ENCODE data around the gene SUPT5H.
"Not testable (repeated sequence)": the region's sequence is repeated elsewhere in the genome, so short reads cannot be mapped to it uniquely, and the experiment has no call there.

Gene SUPT5H

DNA sequence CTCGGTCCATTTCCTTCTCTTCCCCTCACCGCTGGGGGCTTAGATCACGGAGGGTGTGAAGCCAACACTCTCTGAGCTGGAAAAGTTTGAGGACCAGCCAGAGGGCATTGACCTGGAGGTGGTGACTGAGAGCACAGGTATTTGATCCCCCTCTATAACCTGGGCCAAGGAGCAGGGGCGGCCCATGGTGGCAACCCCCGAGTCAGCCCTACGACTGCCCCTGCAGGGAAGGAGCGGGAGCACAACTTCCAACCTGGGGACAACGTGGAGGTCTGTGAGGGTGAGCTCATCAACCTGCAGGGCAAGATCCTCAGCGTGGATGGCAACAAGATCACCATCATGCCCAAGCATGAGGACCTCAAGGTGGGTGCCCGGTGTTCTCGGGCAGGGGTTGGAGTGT is 23.7 kb downstream of the SUPT5H start:
- no peak for DNase-seq

- no peak for DNase-seq
Observed at GRCh38 chr19:39469567-39469966, 24.2 kb downstream of the SUPT5H start.

DNA sequence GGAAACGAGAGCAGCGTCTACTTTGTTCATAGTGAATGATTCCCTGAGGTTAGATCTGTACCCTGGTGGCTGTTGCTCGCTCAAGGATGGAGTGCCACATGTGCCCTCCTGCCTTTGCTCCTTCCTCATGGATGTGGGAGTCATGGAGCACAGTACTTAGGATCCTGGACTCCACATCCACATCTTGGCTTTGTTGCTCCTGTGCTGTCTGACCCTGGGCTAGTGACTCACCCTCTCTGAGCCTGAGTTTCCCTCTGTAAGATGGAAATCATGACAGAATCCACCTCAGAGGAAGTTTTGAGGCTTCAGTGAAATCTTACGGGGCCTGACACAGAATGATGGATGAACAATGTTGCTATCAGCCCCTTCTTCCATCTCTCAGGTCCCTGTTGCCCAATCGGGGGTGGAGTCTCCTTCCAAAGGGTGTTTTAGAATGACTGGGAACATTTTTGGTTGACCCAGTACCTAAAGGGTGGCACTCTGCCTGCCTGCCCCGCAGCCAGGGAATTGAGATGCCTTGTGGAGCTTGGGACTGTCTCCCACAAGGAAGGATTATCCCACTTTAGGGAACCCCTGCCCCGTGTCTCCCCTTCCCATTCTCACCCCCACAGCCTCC is 25.4 kb downstream of the SUPT5H start:
- no peak for DNase-seq

DNA sequence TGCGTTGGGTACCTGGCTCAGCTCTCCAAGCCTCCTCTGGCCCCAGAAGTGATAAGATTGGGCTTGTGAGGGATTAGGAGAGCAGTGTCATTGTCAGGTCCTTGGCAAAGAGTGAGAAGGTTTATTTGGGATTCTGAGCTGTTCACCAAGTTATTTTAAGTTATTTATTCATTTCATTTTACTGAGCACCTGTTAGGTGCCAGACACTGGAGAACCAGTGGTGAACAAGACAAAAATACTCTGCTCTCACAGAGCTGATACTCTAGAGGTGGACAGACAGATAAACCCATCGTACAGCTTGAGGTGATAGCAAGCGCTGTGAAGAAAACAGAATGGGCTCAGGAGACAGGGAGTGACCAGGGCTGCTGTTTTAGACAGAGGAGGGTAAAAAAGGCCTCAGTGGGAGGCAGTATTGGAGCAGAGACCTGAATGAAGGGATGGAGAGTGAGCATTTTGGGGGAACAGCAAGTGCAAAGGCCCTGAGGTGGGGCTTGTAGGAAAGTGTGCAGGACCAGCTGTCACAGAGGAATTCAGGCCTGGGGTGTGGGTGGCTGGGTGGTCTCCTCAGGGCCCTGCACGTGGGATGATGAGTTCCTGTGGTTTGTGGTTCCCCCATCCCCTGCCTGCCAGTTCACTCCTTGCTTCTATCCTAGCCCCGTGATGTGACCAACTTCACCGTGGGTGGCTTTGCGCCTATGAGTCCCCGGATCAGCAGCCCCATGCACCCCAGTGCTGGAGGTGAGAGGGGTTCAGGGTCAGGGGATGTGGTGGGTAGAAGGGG is 26.6 kb downstream of the SUPT5H start:
- no peak for DNase-seq

- no peak for DNase-seq
Observed at GRCh38 chr19:39472746-39473442, 27.5 kb downstream of the SUPT5H start.

GRCh38 chr19:39473443-39473960 is 28.1 kb downstream of the SUPT5H start:
- no peak for DNase-seq

DNA sequence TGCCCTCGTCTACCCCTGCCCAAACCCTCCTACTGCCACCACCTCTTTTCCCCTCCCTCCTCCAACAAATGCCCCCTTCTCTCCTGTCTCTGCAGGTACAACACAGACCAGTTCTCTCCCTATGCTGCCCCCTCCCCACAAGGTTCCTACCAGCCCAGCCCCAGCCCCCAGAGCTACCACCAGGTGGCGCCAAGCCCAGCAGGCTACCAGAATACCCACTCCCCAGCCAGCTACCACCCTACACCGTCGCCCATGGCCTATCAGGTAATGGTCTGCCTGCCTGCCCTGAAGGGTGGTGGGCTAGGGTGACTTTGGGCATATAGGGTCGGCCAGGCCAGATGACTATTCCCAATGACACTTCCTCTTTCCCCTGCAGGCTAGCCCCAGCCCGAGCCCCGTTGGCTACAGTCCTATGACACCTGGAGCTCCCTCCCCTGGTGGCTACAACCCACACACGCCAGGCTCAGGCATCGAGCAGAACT is 28.8 kb downstream of the SUPT5H start:
- DNase-seq: peak; percentile 23

DNA sequence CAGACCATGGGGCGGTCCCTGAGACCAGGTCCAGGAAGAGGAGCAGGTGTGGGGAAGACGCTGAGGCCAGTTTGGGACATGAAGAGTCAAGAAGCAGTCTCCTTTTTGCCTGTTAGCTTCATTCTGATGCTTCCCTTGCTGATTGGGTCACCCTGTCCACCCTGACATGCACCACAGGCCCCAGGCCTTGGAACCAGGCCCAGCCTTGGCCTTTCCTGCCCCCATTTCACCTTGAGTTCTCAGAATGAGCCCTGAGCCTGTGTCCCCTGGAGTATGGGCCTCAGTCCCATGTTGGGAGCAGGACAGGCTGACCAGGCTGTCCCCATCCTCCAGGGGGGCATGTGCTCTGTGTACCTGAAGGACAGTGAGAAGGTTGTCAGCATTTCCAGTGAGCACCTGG is 30.4 kb downstream of the SUPT5H start:
- DNase-seq: no peak

GRCh38 chr19:39479319-39479801 is 34.0 kb downstream of the SUPT5H start:
- DNase-seq: not testable (repeated sequence)

DNA sequence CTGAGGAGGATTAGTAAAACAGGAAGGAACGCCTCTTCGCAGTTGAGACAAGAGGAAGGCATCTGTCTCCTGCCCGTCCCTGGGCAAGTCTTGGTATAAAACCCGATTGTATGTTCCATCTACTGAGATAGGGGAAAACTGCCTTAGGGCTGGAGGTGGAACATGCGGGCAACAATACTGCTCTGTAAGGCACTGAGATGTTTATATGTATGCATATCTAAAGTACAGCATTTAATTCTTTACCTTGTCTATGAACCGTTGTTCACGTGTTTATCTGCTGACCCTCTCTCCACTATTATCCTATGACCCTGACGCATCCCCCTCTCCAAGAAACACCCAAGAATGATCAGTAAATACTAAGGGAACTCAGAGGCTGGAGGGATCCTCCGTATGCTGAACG is 34.5 kb downstream of the SUPT5H start:
- DNase-seq: no peak

DNA sequence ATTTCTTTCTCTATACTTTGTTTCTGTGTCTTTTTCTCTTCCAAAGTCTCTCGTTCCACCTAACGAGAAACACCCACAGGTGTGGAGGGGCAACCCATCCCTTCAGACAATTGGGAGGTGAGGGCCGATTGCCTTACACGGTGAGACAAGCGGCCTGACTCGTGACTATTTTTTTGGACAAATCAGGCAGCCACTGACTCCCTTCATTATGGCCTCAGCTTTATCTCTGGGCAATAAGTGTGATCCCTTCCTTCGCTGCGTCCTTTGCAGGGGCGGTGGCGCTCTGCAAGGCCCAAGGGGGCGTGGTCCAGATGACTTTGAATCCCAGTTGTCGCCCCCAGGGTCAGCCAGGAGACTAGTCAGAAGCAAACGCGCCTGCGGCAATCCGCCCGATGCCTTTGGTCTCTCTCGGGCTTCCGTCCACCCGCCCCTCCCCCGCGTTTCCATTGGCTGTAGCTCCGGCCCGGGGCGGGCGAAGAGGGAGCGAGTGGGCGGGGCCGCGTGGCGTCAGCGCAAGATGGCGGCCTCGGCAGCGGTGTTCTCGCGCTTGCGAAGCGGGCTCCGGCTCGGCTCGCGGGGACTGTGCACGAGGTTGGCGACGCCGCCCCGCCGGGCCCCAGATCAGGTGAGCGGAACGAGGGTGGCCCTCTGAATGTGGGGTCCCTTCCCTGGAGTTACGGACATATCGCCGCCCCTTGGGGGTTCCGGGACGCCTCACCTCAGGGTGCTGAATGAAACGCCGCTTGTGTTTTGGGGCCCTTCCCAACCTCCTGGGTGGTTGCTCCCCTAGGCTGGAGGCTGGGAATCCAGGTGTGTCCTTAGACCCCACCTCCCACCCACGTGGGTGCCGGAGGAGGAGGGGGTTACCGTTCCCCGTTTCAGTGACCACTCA is 35.2 kb downstream of the SUPT5H start, which contains the start of gene TIMM50:
TIMM50 (plus strand) TSS at position 502 of the 892 bp plus-strand sequence; CDS start at position 518, 16 bp downstream.
- DNase-seq: peak; percentile 95

DNA sequence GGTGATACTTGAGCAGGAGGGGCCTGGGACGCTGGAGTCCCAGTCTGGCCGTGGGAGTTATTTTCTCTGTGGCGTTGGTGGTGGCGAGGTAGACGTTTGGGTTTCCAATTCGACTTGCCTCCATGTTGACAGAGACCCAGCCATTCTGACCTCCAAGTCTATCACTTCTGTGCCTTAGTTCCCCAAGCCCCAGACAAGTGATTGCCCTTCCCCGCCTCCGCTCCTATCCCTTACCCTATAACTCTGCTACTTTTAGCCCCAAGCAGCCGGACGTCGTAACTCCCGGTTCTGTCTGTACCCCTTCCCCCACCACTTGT is 35.8 kb downstream of the SUPT5H start:
- DNase-seq: no peak

GRCh38 chr19:39481676-39482075 is 36.3 kb downstream of the SUPT5H start:
- DNase-seq: no peak

DNA sequence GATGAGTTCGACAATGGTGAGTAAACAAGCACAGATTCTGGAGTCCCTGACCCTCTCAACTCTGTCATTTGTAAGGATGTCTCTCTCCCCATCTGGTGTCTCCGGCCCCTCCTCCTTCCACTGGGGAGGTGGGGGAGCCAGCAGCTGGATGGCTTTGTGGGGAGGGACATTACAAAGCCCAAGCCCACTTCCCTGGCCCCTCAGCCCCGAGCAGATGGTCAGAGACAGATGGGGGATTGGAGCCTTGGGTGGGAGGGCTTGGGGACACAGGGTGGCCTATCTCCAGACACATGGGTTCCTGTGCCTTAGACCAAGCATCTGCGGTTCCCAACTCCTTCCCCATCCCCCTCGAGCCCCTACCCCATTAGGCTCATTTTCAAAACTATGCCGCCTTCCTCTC is 37.8 kb downstream of the SUPT5H start:
- no peak for DNase-seq

DNA sequence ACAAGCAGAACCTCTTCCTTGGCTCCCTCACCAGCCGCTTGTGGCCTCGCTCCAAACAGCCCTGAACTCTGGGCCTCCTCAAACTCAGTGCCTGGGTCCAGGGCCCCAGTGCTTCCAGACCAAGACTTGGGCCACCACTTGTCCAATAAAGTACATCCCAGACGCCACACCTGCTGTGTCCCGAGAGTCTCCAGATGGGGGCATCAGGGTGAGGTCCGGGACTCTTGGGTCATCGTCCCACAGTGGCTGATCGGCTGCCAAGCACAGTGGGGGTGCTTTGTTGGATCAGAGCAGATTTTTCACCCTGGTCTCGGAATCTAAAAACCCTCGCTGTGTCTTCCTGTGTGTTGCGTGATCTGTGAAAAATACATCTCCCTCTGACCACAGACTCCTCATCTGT is 44.4 kb downstream of the SUPT5H start:
- no peak for DNase-seq

DNA sequence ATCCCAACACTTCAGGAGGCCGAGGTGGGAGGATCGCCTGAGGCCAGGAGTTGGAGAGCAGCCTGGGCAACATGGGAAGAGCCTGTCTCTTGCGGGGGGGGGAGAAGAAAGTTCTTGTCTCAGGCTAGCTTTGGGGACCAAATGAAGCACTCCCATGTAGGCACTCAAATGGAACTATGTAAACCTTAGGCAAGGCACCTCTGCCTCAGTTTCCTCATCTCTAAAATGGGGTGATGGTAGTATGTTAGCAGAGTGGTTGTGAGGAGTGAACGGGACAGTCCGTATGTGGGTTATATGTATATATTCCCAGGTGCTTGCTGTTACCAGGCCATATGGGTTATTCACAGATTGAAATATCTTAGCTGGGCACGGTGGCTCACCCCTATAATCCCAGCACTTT is 46.8 kb downstream of the SUPT5H start:
- DNase-seq: no peak

DNA sequence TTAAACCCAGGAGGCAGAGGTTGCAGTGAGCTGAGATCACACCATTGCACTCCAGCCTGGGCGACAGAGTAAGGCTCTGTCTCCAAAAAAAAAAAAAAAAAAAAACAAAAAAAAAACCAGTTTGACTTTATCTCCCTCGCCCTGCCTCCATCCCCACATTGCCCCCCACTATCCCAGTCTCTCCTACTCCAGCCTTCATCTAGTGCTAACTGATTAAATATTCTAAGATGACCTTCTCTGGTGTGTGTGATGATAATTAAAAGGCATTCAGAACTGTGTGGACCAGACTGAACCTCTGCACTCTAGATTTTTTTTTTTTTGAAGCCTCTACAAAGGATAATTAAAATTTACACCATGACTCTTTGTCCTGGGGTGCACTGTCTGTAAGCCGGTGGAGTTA is 47.4 kb downstream of the SUPT5H start:
- DNase-seq: no peak

DNA sequence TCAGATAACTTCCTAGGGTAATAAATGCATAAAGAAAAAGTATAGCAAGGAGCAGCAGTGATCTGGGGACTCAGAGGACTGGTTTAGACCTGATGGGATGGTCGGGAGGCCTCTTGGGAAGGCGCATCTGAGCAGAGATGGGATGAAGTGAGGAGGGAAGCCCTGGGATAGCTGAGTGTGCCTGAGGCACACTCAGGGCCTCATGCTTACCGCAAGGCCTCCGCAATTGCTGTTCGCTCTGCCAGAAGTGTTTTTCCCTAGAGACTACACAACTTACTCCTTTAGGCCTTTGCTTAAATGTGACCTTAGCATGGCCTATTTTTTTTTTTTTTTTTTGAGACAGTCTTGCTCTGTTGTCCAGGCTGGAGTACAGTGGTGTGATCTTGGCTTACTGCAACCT is 49.3 kb downstream of the SUPT5H start:
- no peak for DNase-seq

DNA sequence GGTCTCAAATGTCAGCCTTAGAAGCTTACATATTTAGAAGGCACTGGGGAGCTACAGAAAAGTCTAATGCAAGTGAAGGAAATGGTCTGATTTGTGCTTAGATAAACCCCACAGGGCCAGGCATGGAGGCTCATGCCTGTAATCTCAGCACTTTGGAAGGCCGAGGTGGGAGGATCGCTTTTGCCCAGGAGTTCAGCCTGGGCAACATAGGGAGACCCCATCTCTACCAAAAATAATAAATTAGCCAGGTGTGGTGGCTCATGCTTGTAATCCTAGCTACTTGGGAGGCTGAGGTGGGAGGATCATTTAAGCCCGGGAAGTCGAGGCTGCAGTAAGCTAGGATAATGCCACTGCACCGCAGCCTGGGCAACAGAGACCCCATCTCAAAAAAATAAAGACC is 50.7 kb downstream of the SUPT5H start:
- DNase-seq: no peak

DNA sequence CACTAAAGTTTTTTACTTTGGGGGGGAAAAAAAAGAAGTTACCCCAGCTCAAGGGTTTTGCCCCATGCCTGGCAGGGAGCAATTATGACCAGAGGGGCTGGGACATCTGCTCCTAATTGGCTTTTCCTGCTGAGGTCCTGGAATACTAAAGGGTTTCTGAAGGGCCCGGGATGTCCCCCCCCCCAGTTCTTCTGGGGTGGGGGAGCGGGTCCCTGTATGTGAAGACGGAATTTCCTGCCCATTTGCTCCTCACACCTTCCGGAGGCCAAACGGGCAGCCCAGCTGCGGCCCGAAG is 52.3 kb downstream of the SUPT5H start:
- DNase-seq: no peak

GRCh38 chr19:39497996-39498797 is 52.8 kb downstream of the SUPT5H start:
- DNase-seq: peak; percentile 93

Data from NCI-H1105 treated with DMSO at 0.1 percent for 48 hours (cell line).